Caco-2 (cell line): ENCODE measurements around the gene MSLN. TPM values are rescaled to one million over a fixed set of nuclear protein-coding genes. Genes with fewer than 3 reads are reported as not detected.

Source experiments
- BruUV-seq: library from RNA; stranded (reverse); fragments of 400-500 nt; replicated peaks from 2 replicates; lab custom pipeline; 2021; lab: Mats Ljungman, UMichigan
- CTCF ChIA-PET: fragments of 300-600 bp; sonication (Branson Sonifier 250); formaldehyde crosslinking; loops from one replicate; lab custom pipeline; 2022; ENCODE audit warnings: antibody characterized with exemption; lab: Charles Lee
- POLR2A ChIA-PET: fragments of 300-600 bp; sonication (Branson Sonifier 250); formaldehyde crosslinking; loops from one replicate; lab custom pipeline; 2022; ENCODE audit warnings: antibody characterized with exemption; lab: Charles Lee
- DNase-seq, 2 experiments: peaks; one replicate each; pipeline versions ENCODE4 v3.0.0 to v3.0.0-alpha.2; 2020 to 2022
- H3K27me3 ChIP-seq: replicated peaks from 2 replicates; pipeline ENCODE4 v1.6.0; 2011; ENCODE audit warnings: low read length; ENCODE audit not compliant: control insufficient read depth, insufficient read depth
- H3K36me3 ChIP-seq: 2 replicates; pipeline ENCODE4 v1.5.1; 2011; ENCODE audit warnings: low read length; ENCODE audit not compliant: control insufficient read depth, insufficient read depth
- H3K4me1 ChIP-seq: fragments of 250-450 bp; sonication (Bioruptor Pico); 2 replicates; pipeline ENCODE4 v1.5.1; 2020; ENCODE audit warnings: mild to moderate bottlenecking
- H3K4me3 ChIP-seq: 2 replicates; pipeline ENCODE4 v1.5.1; 2011; ENCODE audit warnings: low read depth, mild to moderate bottlenecking, control low read depth, low read length
- H3K9me3 ChIP-seq: fragments of 250-450 bp; sonication (Bioruptor Pico); 2 replicates; pipeline ENCODE4 v1.5.1; 2020; ENCODE audit warnings: mild to moderate bottlenecking, moderate library complexity
- H3K27ac Mint-ChIP-seq: one replicate; pipeline ENCODE4 v1.8.0; 2022; ENCODE audit warnings: mixed read lengths; ENCODE audit not compliant: unreplicated experiment
- H3K27me3 Mint-ChIP-seq: one replicate; pipeline ENCODE4 v1.8.0; 2022; ENCODE audit warnings: mixed read lengths; ENCODE audit not compliant: insufficient read depth, unreplicated experiment
- H3K36me3 Mint-ChIP-seq: one replicate; pipeline ENCODE4 v1.8.0; 2022; ENCODE audit warnings: mild to moderate bottlenecking, mixed read lengths; ENCODE audit not compliant: insufficient read depth, unreplicated experiment
- H3K4me1 Mint-ChIP-seq: one replicate; pipeline ENCODE4 v1.8.0; 2022; ENCODE audit warnings: low read depth, mixed read lengths; ENCODE audit not compliant: unreplicated experiment
- H3K4me3 Mint-ChIP-seq: one replicate; pipeline ENCODE4 v1.8.0; 2022; ENCODE audit warnings: mild to moderate bottlenecking, moderate library complexity, mixed read lengths; ENCODE audit not compliant: unreplicated experiment
- H3K9me3 Mint-ChIP-seq: one replicate; pipeline ENCODE4 v1.8.0; 2022; ENCODE audit warnings: mixed read lengths; ENCODE audit not compliant: unreplicated experiment
- CTCF ChIP-seq, 2 experiments: fragments of 200-600 bp in 1 of 2; IDR thresholded peaks; 1 replicate in 1 of 2; 2 replicates in 1 of 2; pipeline versions ENCODE4 v1.5.1 to v1.8.0; 2011 to 2022; ENCODE audit warnings: antibody characterized with exemption in 1 of 2, control low read depth in 1 of 2, inconsistent platforms in 1 of 2, low read depth in 1 of 2, low read length in 1 of 2, mild to moderate bottlenecking in 1 of 2, moderate library complexity in 1 of 2; ENCODE audit not compliant: insufficient read depth in 1 of 2, severe bottlenecking in 1 of 2, unreplicated experiment in 1 of 2
- intact Hi-C: fragments of 100-400 bp; cut with micrococcal nuclease; formaldehyde crosslinking; loops from one replicate; pipeline ENCODE4 v1.10.0; 2022; ENCODE audit not compliant: unreplicated experiment
- total RNA-seq: library from RNA; stranded (reverse); gene quantifications from 2 replicates; pipeline ENCODE4 v1.2.3, GENCODE V29; 2022

MSLN gene
- total RNA-seq, 1 experiment from 2014 or later = 0.36 TPM

GRCh38 chr16:787978-788398 is 27.5 kb downstream of the MSLN start, which contains the start of gene RPUSD1:
TSS of gene RPUSD1 (minus strand) at chr16:788381. CDS start at chr16:787737, 644 bp downstream.
- peaks cover 3% of the 10 kb centered on the region; the same call in 1 of the 2 replicates for H3K36me3 ChIP-seq
- no peaks in the 10 kb centered on the region for H3K27me3 Mint-ChIP-seq
- H3K36me3 Mint-ChIP-seq = peaks cover 36% of the 10 kb centered on the region
- peak within 1 kb of the TSS; percentile 82 for H3K4me3 Mint-ChIP-seq
- no peaks in the 10 kb centered on the region for H3K4me1 Mint-ChIP-seq
- no TSS peak for BruUV-seq
- H3K4me1 ChIP-seq = peaks cover 11% of the 10 kb centered on the region; the same call in 1 of the 2 replicates
- no peaks in the 10 kb centered on the region for H3K27me3 ChIP-seq
- intact Hi-C loops = loop anchor here (5.0 to 10.0 kb wide), 2 partner anchors 46 to 73 kb away; partner anchors contain the start of genes CIAO3 and METRN
- H3K9me3 Mint-ChIP-seq = no peaks in the 10 kb centered on the region
- H3K27ac Mint-ChIP-seq = no peak within 1 kb of the TSS
- ChIA-PET POLR2A (interaction anchor here (0.9 to 1.4 kb wide), 6 partner anchors 13 to 311 kb away, joined by 3 to 12 read pairs (median 6); partner anchors contain the start of genes ANTKMT and CIAO3), CTCF (interaction anchor here (0.9 to 1.2 kb wide), 4 partner anchors 19 to 68 kb away, joined by 3 to 4 read pairs (median 4); no protein-coding TSS in a partner anchor)
- peak in 1 of 2 experiments; percentile 54 for DNase-seq
- H3K9me3 ChIP-seq = no peaks in the 10 kb centered on the region
- TF ChIP-seq CTCF (IDR thresholded peaks at IDR 0.05; ENCODE audit: insufficient read depth in 1 of 2, low read depth in 1 of 2, low read length in 1 of 2, severe bottlenecking in 1 of 2, unreplicated experiment in 1 of 2) = no peak
- peak within 1 kb of the TSS; percentile 97 for H3K4me3 ChIP-seq

- H3K27me3 ChIP-seq = no peaks in the 10 kb centered on the region
- H3K4me3 Mint-ChIP-seq = peak within 1 kb of the TSS; percentile 82
- peaks cover 11% of the 10 kb centered on the region; the same call in 1 of the 2 replicates for H3K4me1 ChIP-seq
- H3K9me3 ChIP-seq = no peaks in the 10 kb centered on the region
- H3K4me1 Mint-ChIP-seq = no peaks in the 10 kb centered on the region
- H3K27ac Mint-ChIP-seq = no peak within 1 kb of the TSS
- no peaks in the 10 kb centered on the region for H3K9me3 Mint-ChIP-seq
- DNase-seq = peak; percentile 88 to 94
- no peaks in the 10 kb centered on the region for H3K27me3 Mint-ChIP-seq
- no peak for TF ChIP-seq CTCF (IDR thresholded peaks at IDR 0.05; ENCODE audit: insufficient read depth in 1 of 2, low read depth in 1 of 2, low read length in 1 of 2, severe bottlenecking in 1 of 2, unreplicated experiment in 1 of 2)
- H3K4me3 ChIP-seq = peak within 1 kb of the TSS; percentile 97
- no TSS peak for BruUV-seq
- intact Hi-C loops = loop anchor here (5.0 to 10.0 kb wide), 2 partner anchors 46 to 74 kb away; partner anchors contain the start of genes CIAO3 and METRN
- peaks cover 31% of the 10 kb centered on the region for H3K36me3 Mint-ChIP-seq
- POLR2A ChIA-PET = interaction anchor here (0.5 to 1.4 kb wide), 8 partner anchors 13 to 591 kb away, joined by 3 to 12 read pairs (median 3); partner anchors contain the start of genes ANTKMT and CIAO3
- H3K36me3 ChIP-seq = peaks cover 3% of the 10 kb centered on the region; the same call in 1 of the 2 replicates
- CTCF ChIA-PET = interaction anchor here (0.8 to 1.2 kb wide), 6 partner anchors 18 to 285 kb away, joined by 3 to 6 read pairs (median 4); no protein-coding TSS in a partner anchor
These were observed 28.0 kb downstream of the MSLN start, which contains the start of gene CHTF18 for GRCh38 chr16:788399-789126. TSS of gene CHTF18 (plus strand) at chr16:788620. CDS start at chr16:788685, 65 bp downstream.
